Endothelial cell (in vitro differentiated cells): ENCODE measurements around the gene CKS2. TPM values are rescaled to one million over a fixed set of nuclear protein-coding genes. Genes with fewer than 3 reads are reported as not detected.

ENCODE experiments used
- DNase-seq: peaks from one replicate; pipeline ENCODE4 v3.0.0; 2021; ENCODE audit warnings: low spot score
- H3K27ac Mint-ChIP-seq: one replicate; pipeline ENCODE4 v1.8.0; 2021; ENCODE audit warnings: mixed read lengths, inconsistent platforms; ENCODE audit not compliant: unreplicated experiment
- H3K27me3 Mint-ChIP-seq: one replicate; pipeline ENCODE4 v1.8.0; 2021; ENCODE audit warnings: mild to moderate bottlenecking, moderate library complexity, mixed read lengths, inconsistent platforms; ENCODE audit not compliant: unreplicated experiment
- H3K36me3 Mint-ChIP-seq: one replicate; pipeline ENCODE4 v1.8.0; 2021; ENCODE audit warnings: mild to moderate bottlenecking, low read depth, mixed read lengths, inconsistent platforms; ENCODE audit not compliant: unreplicated experiment
- H3K4me1 Mint-ChIP-seq: one replicate; pipeline ENCODE4 v1.8.0; 2021; ENCODE audit warnings: mild to moderate bottlenecking, mixed read lengths, inconsistent platforms; ENCODE audit not compliant: unreplicated experiment
- H3K4me3 Mint-ChIP-seq: one replicate; pipeline ENCODE4 v1.8.0; 2021; ENCODE audit warnings: mild to moderate bottlenecking, mixed read lengths, inconsistent platforms; ENCODE audit not compliant: unreplicated experiment
- H3K9me3 Mint-ChIP-seq: one replicate; pipeline ENCODE4 v1.8.0; 2021; ENCODE audit warnings: mixed read lengths, inconsistent platforms; ENCODE audit not compliant: unreplicated experiment
- CTCF ChIP-seq: fragments of 200-600 bp; sonication (generic); IDR thresholded peaks from one replicate; pipeline ENCODE4 v1.5.0; 2021; ENCODE audit warnings: antibody characterized with exemption; ENCODE audit not compliant: unreplicated experiment
- total RNA-seq: library from RNA; stranded (reverse); fragmentation: NEBNext Ultra II Directional; extraction: Animal tissue kit (Norgen Biotek cat#: 25700); gene quantifications from one replicate; pipeline ENCODE4 v1.2.1, GENCODE V29; 2021; ENCODE audit not compliant: unreplicated experiment

The CKS2 gene
- total RNA-seq, 1 donor from 2014 or later: 49.2 TPM

GRCh38 chr9:89319015-89319905, 8.3 kb downstream of the CKS2 start:
- Mint-ChIP-seq H3K36me3 (peaks cover 14% of the 10 kb centered on the region), H3K27ac (peak overlapping the region; percentile 93), H3K4me3 (peak overlapping the region; percentile 87), H3K4me1 (peaks cover 19% of the 10 kb centered on the region), H3K9me3 (no peaks in the 10 kb centered on the region), H3K27me3 (peaks cover 4% of the 10 kb centered on the region)
- TF ChIP-seq CTCF: no peak
- no peak for DNase-seq

GRCh38 chr9:89323390-89323789, 12.4 kb downstream of the CKS2 start:
- TF ChIP-seq CTCF: no peak
- DNase-seq: no peak
- Mint-ChIP-seq H3K27me3 (peaks cover 2% of the 10 kb centered on the region), H3K36me3 (peaks cover 5% of the 10 kb centered on the region), H3K27ac (no peak overlapping the region), H3K4me3 (no peak overlapping the region), H3K4me1 (peaks cover 12% of the 10 kb centered on the region), H3K9me3 (no peaks in the 10 kb centered on the region)

GRCh38 chr9:89325733-89326132, 14.7 kb downstream of the CKS2 start:
- H3K27me3 Mint-ChIP-seq: no peaks in the 10 kb centered on the region
- no peaks in the 10 kb centered on the region for H3K9me3 Mint-ChIP-seq
- peaks cover 6% of the 10 kb centered on the region for H3K36me3 Mint-ChIP-seq
- no peak for TF ChIP-seq CTCF
- no peak overlapping the region for H3K27ac Mint-ChIP-seq
- no peak overlapping the region for H3K4me3 Mint-ChIP-seq
- H3K4me1 Mint-ChIP-seq: peaks cover 6% of the 10 kb centered on the region
- no peak for DNase-seq

GRCh38 chr9:89328064-89328463, 17.1 kb downstream of the CKS2 start:
- Mint-ChIP-seq H3K4me3 (no peak overlapping the region), H3K27ac (no peak overlapping the region), H3K27me3 (no peaks in the 10 kb centered on the region), H3K9me3 (no peaks in the 10 kb centered on the region), H3K4me1 (peaks cover 2% of the 10 kb centered on the region), H3K36me3 (peaks cover 6% of the 10 kb centered on the region)
- no peak for DNase-seq
- TF ChIP-seq CTCF: no peak

- Mint-ChIP-seq H3K27me3 (no peaks in the 10 kb centered on the region), H3K4me1 (no peaks in the 10 kb centered on the region), H3K36me3 (peaks cover 21% of the 10 kb centered on the region), H3K4me3 (no peak overlapping the region), H3K27ac (no peak overlapping the region), H3K9me3 (no peaks in the 10 kb centered on the region)
- no peak for TF ChIP-seq CTCF
- no peak for DNase-seq
These were observed 18.9 kb downstream of the CKS2 start for GRCh38 chr9:89329917-89330316.
